Heart left ventricle (tissue), 13 donors: Measurements from ENCODE around the gene ATP11B.

Experiments
- POLR2A ChIP-seq, 2 donors: fragments of 450-650 bp; IDR thresholded peaks; one replicate each; pipeline ENCODE4 v1.6.1; 2017; ENCODE audit warnings: antibody characterized with exemption in 2 of 2, mild to moderate bottlenecking in 2 of 2, moderate library complexity in 2 of 2
- TF ChIP-seq, protein P1 (sequence below), 12 donors: fragments of 200-600 bp; sonication (generic) in 4 of 12; IDR thresholded peaks; one replicate each; pipeline versions ENCODE4 v1.5.0 to v1.8.0; 2018 to 2022; ENCODE audit warnings: antibody characterized with exemption in 12 of 12, mild to moderate bottlenecking in 5 of 12
- donor health status: ischemic (EF 13 %, LVEDD 7.1; RV severe dilation, severe dysfunction).
- donor health status: DM: no; HTN: yes; CAD: no.
- donor health status: DM: no; HTN: no; CAD: no.
- donor health status: ischemic (EF 25% LVEDD 6.9; RV normal size, moderate dysfunction).
- donor health status: ischemic (EF 25% LVEDD 5.7; RV mildly dilated, moderate dysfunction).
- donor health status: ischemic (EF 35%, LVEDD 5.7; RV mildly dilated, moderate dysfunction).
- donor health status: nonischemic (EF 11% LVEDD 7.7; RV severe dilation, severe dysfunction).
- donor health status: DM: yes; HTN: yes; CAD: no.
- donor health status: PGD.
- donor health status: ischemic (EF 29% LVEDD 5.4; RV normal size, mild dysfunction).
- donor health status: nonischemic (EF 23%, LVEDD 6.1; RV moderate dilation, normal function).

DNA sequence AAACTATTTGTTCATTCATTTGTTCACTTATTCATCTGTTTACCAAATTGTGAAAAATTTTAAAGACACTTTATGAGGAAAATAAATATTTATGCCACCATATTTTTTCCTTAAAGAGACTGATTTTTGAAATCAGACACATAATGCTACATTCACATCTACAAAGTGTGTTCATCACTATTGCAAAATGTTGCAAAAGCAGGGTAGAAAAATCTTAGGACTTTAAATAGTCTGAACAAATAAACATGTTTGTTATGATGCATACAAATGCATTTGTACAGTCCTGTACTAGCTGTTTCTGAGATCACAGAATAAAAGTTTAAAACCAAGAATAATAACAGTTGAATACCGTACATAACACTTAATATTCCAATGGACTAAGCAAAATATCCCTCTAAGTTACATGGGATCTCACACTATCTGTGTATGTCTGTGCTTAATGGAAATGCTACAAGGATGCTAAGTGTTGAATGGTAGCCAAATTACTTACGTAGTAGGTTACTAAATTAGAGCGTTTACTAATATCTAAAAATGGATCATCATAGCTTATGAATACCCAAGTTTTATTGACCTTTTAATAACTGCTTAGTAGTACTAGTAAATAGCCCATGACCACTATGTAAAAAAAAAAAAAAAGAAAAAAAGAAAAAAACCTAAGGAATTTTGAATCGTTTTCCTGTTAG lies 25.1 kb downstream of the ATP11B start:
- TF ChIP-seq POLR2A (IDR thresholded peaks at IDR 0.05), result no peak
- TF ChIP-seq, protein P1, sequence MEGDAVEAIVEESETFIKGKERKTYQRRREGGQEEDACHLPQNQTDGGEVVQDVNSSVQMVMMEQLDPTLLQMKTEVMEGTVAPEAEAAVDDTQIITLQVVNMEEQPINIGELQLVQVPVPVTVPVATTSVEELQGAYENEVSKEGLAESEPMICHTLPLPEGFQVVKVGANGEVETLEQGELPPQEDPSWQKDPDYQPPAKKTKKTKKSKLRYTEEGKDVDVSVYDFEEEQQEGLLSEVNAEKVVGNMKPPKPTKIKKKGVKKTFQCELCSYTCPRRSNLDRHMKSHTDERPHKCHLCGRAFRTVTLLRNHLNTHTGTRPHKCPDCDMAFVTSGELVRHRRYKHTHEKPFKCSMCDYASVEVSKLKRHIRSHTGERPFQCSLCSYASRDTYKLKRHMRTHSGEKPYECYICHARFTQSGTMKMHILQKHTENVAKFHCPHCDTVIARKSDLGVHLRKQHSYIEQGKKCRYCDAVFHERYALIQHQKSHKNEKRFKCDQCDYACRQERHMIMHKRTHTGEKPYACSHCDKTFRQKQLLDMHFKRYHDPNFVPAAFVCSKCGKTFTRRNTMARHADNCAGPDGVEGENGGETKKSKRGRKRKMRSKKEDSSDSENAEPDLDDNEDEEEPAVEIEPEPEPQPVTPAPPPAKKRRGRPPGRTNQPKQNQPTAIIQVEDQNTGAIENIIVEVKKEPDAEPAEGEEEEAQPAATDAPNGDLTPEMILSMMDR (IDR thresholded peaks at IDR 0.05), result no peak
